Hematopoietic multipotent progenitor cell treated with erythropoietin and hydrocortisone succinate and interleukin-3 and kit ligand, for 17 days (in vitro differentiated cells): ENCODE data around the gene ELAVL2.

Source experiments
- DNase-seq: peaks from one replicate; pipeline ENCODE4 v3.0.0-alpha.2; 2015; ENCODE audit warnings: low spot score

The ELAVL2 gene

DNA sequence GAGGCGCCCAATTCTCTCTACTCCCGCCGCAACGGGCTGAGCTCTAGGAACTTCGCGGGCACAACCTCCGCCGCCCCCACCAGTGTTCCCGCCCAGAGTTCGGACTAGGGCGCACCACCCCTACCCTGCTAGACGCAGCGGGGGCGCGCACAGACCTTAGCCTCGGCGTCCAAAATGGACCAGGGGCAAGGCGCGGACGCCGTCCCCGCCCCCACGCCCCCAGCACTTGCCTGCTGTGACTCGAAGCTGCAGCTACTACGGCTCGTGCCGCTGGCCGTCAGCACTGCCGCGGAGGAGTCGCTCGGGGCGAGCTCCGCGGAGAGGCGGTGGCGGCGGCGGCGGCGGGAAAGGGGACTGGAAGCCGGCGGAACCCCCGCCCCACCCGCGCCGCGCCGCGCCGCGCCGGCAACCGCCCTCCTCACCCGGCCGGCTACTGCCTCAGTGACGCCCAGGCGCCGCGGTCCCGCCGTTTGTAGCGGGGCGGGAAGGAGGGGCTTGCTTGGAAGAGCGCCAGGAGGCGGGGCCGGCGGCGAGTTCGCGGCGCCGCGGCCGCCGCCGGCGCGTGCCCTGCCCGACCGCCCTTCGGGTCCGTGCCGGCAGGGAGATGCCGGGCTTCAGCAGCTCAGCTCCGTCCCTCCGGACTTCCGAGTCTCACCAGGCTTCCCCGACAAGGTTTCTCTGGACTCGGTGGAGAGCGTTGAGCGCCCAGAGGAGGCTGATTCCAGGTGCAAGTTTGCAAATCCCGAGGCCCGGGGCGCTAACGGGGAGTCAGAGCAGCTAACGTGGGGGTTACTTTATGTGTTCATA, 4.5 kb downstream of the ELAVL2 start:
- DNase-seq: no peak

DNA sequence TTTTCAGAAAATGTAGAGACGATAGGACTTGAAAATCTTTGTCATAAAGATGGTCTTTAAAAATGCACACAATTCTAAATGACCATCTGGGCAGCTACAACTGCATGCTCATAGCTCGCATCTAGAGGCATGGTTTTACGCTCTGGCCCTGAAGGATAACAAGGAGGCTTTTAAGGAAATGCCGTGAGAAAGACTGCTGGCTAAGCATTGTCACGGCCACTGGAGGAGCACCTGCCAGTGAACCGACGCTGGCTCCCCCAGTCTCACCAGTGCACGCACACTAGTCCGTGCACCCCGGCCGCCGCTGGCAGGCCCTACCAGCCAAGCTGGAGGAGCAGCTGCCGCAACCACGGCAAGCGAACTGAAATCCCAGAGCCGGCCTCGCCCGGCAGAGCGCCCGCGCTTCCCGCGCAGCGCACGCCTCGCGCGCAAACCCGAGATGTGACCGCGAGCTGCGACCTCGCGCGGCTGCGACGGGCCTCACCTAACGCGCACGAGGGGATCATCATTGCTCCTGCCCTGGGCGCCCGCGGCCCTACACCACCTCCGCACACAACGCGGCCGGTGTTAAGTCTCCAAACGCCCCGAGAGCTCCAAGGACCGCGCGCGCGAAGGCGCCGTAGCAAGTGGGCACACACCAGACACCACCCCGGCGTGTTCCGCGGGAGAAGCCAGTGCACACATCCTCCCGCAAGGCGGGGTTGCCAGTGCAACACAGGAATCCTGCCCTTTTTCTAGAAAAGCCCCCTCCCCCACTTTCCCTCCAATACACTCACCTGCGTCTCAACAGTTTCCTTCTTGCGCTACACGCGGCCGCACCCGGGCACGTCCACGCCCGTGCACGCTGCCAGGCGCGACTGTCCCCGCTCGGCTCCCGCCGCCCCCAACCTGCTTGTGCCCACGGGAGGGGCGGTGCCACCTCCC, 5.3 kb downstream of the ELAVL2 start:
- no peak for DNase-seq

DNA sequence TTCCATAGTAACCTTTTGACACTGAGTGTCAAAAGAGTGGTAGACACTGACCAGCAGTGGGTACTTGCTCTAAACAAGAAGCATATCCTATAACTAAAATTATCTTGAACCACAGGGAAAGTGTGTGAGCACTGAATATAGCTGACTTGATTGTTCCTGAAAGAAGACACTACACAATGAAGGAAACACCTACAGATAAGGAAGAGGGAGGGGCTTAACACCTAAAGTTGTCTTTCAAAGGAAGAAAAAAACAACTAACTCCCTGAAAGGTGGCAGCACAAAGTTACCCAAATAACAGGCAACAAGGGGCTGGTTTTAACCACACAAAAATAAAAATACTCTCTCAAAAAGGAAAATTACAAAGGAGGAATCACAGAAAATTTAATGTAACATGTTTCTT, 6.6 kb downstream of the ELAVL2 start:
- no peak for DNase-seq

DNA sequence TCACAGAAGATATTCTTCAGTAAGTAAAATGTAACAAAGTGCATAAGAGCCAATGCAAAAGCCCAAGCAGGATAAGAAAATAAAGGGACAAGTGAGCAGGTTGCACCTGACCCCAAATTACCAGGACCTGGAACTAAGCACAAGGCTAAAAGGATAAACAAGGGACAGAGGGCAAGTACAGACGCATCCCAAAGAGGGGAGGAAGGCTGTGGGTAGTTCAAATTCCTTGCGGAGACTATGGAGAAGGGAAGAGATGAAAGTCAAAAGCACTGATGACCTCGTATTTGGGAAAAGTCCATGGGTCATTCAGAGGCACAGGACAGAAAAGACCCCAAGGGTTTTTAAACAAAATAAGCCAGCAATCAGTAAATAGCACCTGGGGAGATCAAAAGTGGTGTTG, 11.8 kb downstream of the ELAVL2 start:
- no peak for DNase-seq

DNA sequence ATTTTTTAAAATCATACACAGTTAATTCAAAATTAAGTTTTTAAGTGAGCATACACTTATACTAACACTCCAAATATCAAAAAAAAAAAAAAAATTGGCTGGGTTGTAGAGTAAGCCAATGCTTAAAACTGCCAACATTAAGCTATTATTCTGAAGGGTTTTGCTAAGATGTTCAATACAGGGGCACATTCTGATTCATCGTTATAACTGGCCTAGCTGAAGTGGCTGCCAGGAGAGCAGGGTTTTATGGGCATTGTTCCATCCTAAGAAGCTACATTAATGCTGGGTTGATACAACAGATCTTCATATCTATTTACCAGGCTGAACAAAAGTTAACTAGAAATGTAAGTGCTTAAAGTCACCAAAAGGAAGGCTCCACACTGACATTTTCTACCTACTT, 13.4 kb downstream of the ELAVL2 start:
- DNase-seq: no peak

DNA sequence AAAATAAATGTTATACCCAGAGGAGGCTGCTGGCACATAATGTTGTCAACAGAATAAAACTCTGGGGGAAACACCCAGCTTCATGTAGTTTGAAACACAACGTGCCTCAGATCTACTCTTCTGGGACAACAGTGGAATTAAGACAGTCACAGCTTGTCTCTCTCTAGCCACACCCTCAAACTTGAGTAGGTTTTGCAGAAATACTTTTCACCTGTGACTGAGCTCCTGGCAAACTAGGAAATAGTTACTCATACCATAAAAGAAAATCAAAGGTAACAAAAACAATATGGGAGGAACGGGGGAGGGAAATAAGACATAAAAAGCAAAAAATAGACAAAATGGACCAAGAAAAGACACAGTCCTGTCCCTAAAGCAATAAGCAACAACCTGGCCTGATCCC, 14.4 kb downstream of the ELAVL2 start:
- DNase-seq: no peak

DNA sequence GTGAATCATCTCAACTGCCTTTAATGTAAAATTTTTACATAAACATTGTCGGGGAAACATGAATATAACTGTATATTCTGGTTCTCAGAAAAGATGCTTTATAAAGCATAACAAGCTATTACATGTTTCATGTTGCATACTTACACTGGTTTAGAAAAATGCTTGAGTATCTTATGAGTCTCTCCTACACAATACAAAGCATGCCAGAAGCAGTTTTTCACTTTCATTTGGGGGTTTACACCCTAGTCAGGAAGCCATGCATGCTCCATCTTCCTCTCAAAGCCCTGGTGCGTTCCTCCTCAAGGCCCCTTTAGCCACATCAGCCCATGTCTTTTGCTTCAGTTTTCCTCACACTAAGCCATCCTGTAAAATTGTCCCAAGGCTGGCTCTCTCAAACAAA, 22.8 kb downstream of the ELAVL2 start:
- no peak for DNase-seq

DNA sequence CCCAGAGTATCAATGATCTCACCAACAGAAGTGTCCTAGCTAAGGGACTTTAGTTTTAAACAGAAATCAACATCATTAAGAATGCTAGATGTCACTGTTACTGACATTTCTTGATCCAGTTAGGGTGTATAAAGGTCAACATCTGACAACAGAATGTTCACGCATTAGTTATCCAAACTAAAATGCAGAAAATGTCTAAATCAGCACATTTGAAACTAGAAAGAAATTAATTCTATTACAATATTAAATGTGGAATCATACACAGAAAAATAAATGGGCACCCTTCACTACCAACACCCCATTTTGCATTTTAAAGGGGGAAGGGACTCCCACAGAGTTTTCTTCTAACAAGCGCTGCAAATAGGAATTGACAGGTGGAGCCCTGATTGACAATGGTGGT, 24.5 kb downstream of the ELAVL2 start:
- no peak for DNase-seq

DNA sequence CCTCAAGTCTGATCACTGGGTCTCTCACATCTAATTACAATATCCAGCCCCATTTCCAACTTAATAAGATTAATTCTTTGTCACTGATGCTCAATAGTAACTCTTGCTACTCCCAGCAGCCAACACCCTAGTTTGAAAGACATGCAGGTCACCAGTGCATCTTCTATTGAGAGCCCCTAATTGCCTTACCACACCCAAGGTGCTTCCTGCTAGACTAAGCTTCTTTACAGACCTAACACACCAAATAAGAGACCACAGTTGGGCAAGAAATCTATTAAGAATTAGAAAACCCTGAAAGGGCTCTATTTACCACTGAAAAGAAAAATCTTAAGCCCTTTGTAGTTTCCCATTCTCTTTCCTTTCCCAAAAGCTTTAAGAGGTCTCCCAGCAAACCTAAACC, 26.5 kb downstream of the ELAVL2 start:
- no peak for DNase-seq

DNA sequence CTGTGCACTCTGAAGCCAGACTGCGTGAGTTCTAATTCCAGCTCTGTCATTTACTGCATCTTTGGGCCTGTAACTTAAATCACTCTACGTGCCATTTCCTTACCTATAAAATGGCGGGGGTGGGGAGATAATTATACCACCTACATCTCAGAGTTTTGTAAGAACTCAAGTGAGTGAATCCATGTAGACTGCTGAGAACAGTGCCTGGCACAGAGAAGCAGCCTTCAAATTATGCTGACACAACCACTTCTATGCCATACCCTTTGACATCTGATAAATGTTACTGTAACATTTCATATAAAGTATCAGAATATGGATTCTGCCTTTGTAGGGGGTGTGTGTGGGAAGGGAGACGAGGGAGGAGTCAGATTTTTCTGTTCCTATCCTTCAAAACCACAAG, 27.7 kb downstream of the ELAVL2 start:
- no peak for DNase-seq

DNA sequence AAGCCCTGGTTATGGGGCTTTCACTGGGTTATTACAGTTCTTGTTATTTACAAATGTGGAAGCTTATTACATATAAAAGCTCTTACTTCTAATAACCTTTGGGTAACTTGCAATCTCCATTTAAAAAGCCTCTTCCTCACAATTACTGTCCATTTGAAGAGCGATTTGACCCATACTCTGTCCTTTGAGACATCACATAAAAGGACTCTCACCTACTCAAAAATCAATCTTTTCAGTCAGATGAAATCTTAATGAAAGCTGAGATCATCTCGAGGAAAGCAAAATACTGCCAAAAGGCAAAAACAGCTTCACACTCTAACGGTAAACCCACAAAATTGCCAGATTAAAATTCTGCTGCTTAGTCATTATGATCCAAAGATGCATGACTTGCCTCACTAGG, 29.8 kb downstream of the ELAVL2 start:
- DNase-seq: no peak

DNA sequence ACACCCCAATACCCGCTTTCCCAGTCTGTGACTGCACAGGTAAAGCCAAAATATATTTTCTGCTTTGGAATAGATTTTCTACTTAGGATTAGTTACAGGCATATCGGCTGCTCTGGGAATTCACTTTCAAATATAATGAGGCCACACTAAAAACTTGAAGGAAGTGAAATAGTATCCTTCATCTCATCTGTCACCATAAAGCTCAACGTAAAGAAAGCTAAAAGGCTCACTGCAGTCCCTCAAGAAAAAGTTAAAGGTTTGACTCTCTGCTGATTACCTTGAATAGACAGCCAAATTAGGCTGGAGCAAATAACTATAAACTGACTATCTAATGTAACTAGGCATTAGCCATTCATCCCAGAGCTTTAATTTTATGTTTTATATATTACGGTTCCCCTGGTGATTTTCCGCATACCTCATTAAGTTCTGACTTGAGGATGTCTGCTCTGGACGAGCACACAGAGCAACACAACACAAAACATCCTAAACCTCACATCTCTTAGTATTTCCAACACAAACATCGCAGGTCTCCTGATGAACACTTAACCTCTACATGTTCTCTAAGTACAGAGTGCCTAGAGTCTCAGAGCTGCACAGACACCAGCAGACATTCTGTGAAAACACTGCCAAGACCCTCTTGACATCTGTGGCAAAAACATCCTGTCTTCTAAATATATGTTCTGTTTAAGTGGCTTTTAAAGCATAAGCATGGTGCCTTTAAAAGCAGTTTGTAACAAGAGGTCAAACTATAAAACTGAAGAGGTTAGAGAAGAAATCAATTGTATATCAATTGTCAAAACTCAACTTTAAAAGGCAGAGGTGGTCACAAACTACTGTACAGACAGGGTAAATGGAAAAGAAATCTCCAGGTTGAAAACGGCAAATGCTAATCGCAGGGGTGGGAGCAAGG, 35.4 kb downstream of the ELAVL2 start:
- no peak for DNase-seq

DNA sequence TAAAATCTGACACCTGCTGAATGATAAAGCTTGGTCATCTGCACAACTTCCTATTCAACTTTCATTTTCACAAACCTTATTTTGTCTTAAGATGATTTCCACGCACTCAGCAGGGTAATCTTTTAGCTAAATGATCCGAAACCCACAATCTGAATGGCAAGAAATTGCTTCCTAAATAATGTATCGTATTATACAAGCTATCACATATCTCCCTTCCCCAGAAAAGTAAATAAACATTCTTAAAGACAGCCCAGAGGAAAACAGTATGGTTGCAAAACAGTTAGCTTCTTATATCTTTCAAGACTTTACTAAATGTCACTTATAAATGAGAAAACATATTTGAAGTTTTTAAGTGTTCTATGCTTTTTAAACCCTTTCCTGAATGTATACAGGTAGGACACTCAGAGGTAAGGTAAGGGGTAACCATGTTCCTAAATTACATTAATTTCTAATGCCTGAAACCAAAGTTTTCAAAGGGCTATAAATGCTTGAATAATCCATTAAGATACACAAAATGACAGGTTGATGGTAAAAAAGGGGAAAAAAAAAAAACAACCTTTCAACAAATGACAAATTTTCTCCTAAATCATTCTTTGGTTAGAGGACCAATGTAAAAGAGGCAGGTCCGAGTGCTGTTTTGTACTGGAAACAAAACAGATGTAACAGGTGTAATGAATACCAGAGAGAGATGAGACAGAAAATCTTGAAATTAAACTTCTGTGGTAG, 36.3 kb downstream of the ELAVL2 start:
- DNase-seq: no peak

DNA sequence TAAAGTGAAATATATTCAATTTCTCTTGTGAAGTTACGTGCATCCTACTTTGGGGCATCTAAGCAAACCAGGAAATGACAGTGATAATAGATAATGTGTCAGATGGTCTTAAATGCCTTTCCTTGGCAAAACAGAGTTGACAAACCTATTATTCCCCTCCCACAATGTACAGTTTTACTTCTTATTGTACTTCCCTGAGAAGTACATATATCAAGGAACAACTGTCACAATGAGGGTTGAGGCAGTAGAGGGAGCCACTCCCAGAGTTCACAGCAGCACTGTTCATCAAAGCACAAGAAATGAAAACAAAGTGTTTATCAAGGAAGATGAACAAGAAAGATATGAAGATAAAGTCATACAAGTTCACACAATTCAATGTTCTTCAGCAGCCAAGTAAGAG, 41.1 kb downstream of the ELAVL2 start:
- DNase-seq: no peak

DNA sequence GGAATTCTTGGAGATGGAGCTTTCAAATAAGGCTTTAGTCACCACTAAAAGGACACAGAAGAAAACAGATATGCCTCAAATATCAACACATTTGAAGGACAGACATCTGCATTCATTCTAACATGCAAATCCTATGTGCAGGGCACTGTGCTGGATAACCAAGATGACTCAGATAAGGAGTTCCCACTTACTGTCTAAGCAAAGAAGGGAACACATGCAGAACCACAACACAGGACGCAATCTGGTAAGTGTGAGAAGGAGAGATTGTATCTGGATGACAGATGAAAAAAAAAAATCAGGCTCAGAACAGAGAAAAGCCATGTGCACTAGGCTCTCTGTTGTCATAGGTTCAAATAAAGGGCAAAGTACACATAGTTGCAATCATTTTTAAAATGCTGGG, 42.5 kb downstream of the ELAVL2 start:
- DNase-seq: no peak

DNA sequence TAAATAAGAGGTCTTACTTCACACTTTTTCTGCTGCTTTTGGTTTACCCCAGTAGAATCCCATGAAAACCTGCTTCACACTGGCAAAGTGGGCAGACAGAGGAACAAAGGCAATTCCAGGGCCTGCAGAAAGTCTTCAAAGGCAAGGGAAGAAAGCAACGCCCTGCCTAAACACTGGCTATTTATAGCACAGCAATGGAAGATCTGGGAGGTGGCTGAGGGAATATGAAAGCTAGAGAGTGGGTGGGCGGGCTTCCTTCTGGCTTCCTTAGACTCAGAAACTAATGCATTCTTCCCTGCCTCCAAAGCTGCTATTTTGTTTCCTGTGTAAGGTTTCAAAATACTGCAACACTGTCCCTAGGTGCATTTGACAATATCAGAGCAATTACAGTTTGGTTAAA, 46.8 kb downstream of the ELAVL2 start:
- no peak for DNase-seq

DNA sequence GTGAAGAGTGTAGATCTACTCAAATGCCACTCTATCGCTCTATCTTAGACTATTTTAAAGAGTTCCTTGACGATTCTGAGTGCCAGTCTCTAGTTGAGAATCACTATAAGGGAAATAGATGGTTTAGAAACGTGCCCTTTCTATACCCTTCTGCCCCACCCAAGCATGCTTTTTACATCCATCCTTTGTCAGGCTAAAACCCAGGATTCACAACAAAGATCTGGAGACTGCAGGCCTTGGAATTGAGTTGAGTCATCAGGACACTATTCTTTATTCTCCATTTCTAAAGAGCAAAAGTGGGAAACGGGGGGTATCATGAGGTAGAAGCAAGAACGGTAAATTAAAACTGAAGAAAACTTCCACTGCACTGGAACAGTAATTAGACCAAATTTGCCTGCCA, 48.7 kb downstream of the ELAVL2 start:
- DNase-seq: no peak

DNA sequence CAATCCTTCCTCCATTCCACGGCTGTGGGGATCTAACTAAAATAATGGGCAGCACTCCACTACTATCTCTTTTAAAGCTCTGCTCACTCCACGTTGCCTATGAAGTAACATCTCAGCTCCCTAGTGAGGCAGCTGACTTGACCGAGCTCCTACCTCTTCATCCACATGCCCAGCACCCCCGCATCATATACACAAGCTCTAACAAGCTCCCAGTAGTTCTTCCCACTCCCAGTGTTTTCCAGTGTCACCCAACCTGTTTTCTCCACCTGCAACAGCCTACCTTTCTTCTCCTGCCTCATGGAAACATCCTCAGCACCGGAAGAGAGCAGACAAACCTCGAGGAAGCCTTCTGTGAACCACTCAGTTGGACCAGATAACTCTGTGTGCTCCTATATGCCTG, 50.5 kb downstream of the ELAVL2 start:
- no peak for DNase-seq

DNA sequence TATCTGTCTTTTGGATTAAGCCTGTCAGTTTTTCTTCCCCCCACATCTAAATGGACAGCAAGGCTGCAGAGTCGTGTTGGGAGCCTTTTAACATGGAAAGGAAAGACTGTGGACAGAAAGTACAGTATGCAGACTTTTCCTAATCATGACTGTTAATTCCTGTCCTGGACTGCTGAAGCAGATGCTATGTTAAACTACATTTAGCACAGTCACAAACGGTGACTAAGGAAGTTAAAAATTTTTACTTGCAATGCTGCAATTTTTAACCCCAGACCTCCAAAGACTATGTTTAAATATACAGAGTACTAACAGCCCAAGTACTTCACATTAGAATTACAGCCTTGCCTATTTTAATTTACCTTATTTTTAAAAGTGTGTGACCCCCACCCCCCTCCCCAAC, 51.8 kb downstream of the ELAVL2 start:
- no peak for DNase-seq

DNA sequence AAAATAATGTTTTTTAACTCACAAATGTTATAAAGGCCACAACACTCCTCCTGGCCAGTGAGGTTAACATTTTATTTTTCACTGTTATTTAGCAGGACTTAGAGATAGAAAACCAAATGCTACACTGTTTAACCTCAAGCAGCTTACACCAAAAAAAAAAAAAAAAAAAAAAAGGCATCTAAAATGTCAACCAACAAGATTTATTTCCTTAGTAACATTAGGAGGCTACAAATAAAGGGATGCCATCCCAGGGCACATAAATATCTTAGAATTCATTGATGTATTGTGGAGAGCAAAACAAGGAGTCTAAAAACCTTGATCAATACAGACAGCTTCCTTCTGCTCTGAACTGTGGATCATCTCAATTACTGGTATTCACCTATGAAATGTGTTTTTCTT, 53.7 kb downstream of the ELAVL2 start:
- no peak for DNase-seq

DNA sequence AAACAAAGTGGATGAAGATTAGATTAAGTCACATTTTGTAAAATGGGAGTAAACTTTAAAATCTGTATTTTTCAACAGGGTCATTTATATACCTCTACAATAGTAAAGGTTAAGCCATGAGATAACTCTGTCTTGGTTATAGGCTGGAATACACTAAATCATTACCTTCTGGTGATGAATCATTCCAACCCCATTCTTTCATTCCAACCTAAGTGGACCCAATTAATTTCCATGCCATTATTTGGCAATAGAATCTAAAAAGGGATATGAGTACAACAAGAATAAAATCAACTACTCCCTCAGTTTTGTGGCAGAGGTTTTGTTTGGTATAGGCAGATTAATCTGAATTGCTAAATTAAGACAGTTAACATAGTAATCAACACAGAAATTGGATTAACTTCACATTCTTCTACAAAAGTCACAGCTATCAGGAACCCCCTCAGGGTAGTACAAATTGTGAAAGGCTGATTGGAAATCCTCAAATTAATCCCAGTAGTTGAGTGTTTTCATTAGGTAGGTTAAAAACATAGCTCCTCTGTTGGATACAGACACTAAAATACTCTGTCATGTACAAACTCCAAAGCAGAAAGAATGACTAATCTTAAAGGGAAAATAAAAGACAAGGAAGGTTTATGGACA, 54.2 kb downstream of the ELAVL2 start:
- DNase-seq: no peak
